H1 (cell line): ENCODE data around the gene RCHY1. TPM values are rescaled to one million over a fixed set of nuclear protein-coding genes. Genes with fewer than 3 reads are reported as not detected.

ENCODE experiments used
- CTCF ChIA-PET: fragments of 300-600 bp; sonication (Branson Sonifier 250); formaldehyde crosslinking; loops from one replicate; lab custom pipeline; 2021; ENCODE audit not compliant: partially characterized antibody; lab: Charles Lee
- POLR2A ChIA-PET: fragments of 300-600 bp; sonication (Branson Sonifier 250); formaldehyde crosslinking; loops from one replicate; lab custom pipeline; 2021; ENCODE audit warnings: inconsistent platforms; ENCODE audit not compliant: partially characterized antibody; lab: Charles Lee
- DNase-seq, 2 experiments: peaks; one replicate each; pipeline versions ENCODE4 v3.0.0 to v3.0.0-alpha.2; 2010 to 2022; ENCODE audit warnings: low spot score in 2 of 2, low read depth in 1 of 2, mixed read lengths in 1 of 2
- FAIRE-seq: peaks from 2 replicates; lab custom pipeline; 2011; peaks lifted over from hg19 to GRCh38; lab: Jason Lieb, UNC
- H2AFZ ChIP-seq: 2 replicates; pipeline ENCODE4 v1.8.1; 2012; ENCODE audit warnings: low read length, inconsistent platforms
- H2AK5ac ChIP-seq: 2 replicates; pipeline ENCODE4 v1.6.1; 2013; ENCODE audit warnings: low read depth, low read length
- H2BK120ac ChIP-seq: replicated peaks from 2 replicates; pipeline ENCODE3; 2013; ENCODE audit warnings: low read depth, low read length, inconsistent platforms
- H2BK12ac ChIP-seq: 2 replicates; pipeline ENCODE4 v1.6.1; 2013; ENCODE audit warnings: low read depth, low read length
- H2BK15ac ChIP-seq: 2 replicates; pipeline ENCODE4 v1.6.1; 2013; ENCODE audit warnings: low read length
- H2BK20ac ChIP-seq: 2 replicates; pipeline ENCODE4 v1.6.1; 2013; ENCODE audit warnings: low read length
- H2BK5ac ChIP-seq: 2 replicates; pipeline ENCODE4 v1.6.1; 2013; ENCODE audit warnings: low read depth, low read length
- H3K14ac ChIP-seq: 2 replicates; pipeline ENCODE4 v1.6.1; 2013; ENCODE audit warnings: inconsistent platforms; ENCODE audit not compliant: insufficient read length
- H3K18ac ChIP-seq: 2 replicates; pipeline ENCODE4 v1.6.1; 2013; ENCODE audit warnings: low read length; ENCODE audit errors: extremely low read depth
- H3K23ac ChIP-seq: 2 replicates; pipeline ENCODE4 v1.6.1; 2013; ENCODE audit warnings: inconsistent platforms; ENCODE audit not compliant: insufficient read length
- H3K23me2 ChIP-seq: 2 replicates; pipeline ENCODE4 v1.6.1; 2013; ENCODE audit warnings: low read depth, low read length
- H3K27ac ChIP-seq: 2 replicates; pipeline ENCODE4 v1.6.1; 2011; ENCODE audit warnings: low read depth, low read length, inconsistent platforms
- H3K27me3 ChIP-seq, 4 experiments: replicated peaks in 1 of 4; 1 replicate in 1 of 4; 2 replicates in 3 of 4; pipeline versions ENCODE4 v1.6.1 to v1.8.1; 2011 to 2013; ENCODE audit warnings: low read length in 3 of 4, mild to moderate bottlenecking in 3 of 4, inconsistent platforms in 2 of 4, mixed read lengths in 2 of 4, moderate library complexity in 1 of 4; ENCODE audit not compliant: control insufficient read depth in 3 of 4, insufficient read depth in 3 of 4; ENCODE audit errors: extremely low read depth in 1 of 4
- H3K36me3 ChIP-seq, 4 experiments: 2 replicates each; pipeline versions ENCODE4 v1.6.1 to v1.8.1; 2011 to 2013; ENCODE audit warnings: mild to moderate bottlenecking in 4 of 4, low read length in 3 of 4, moderate library complexity in 2 of 4, control low read depth in 1 of 4, inconsistent platforms in 1 of 4; ENCODE audit not compliant: insufficient read depth in 4 of 4, control insufficient read depth in 2 of 4
- H3K4ac ChIP-seq: replicated peaks from 2 replicates; pipeline ENCODE3; 2013; ENCODE audit warnings: low read length, low read depth, mixed read lengths, inconsistent platforms; ENCODE audit not compliant: insufficient read length
- H3K4me1 ChIP-seq, 4 experiments: replicated peaks in 1 of 4; 1 replicate in 1 of 4; 2 replicates in 3 of 4; pipeline versions ENCODE4 v1.6.1 to v1.8.1; 2011 to 2013; ENCODE audit warnings: low read length in 3 of 4, inconsistent platforms in 2 of 4, mixed read lengths in 1 of 4; ENCODE audit not compliant: insufficient read depth in 4 of 4, control insufficient read depth in 3 of 4
- H3K4me2 ChIP-seq, 2 experiments: 2 replicates each; pipeline versions ENCODE4 v1.6.1 to v1.8.1; 2011 to 2013; ENCODE audit warnings: low read depth in 2 of 2, low read length in 2 of 2, control low read depth in 1 of 2, inconsistent platforms in 1 of 2, mild to moderate bottlenecking in 1 of 2; ENCODE audit not compliant: insufficient read depth in 1 of 2
- H3K4me3 ChIP-seq, 4 experiments: fragments of 200-600, 300-600 bp in 1 of 4; sonication (generic), shearing (Covaris generic), sonication (Bioruptor Twin) in 1 of 4; 2 replicates each; pipeline versions ENCODE4 v1.5.1 to v1.8.1; 2011 to 2016; ENCODE audit warnings: low read length in 4 of 4, low read depth in 3 of 4, control low read depth in 2 of 4, inconsistent platforms in 2 of 4, mild to moderate bottlenecking in 2 of 4, mixed read lengths in 1 of 4, moderate library complexity in 1 of 4; ENCODE audit not compliant: insufficient read depth in 2 of 4; ENCODE audit errors: extremely low read depth in 1 of 4
- H3K56ac ChIP-seq: replicated peaks from 2 replicates; pipeline ENCODE3; 2013; ENCODE audit warnings: low read depth, mild to moderate bottlenecking, mixed read lengths, low read length, inconsistent platforms; ENCODE audit not compliant: insufficient read length
- H3K79me1 ChIP-seq: 2 replicates; pipeline ENCODE4 v1.6.1; 2013; ENCODE audit warnings: low read depth, low read length, control low read depth
- H3K79me2 ChIP-seq, 2 experiments: 2 replicates each; pipeline versions ENCODE4 v1.6.1 to v1.8.1; 2012 to 2013; ENCODE audit warnings: low read length in 2 of 2, mild to moderate bottlenecking in 2 of 2, inconsistent platforms in 1 of 2; ENCODE audit not compliant: insufficient read depth in 2 of 2, control insufficient read depth in 1 of 2
- H3K9ac ChIP-seq, 4 experiments: replicated peaks in 1 of 4; 1 replicate in 1 of 4; 2 replicates in 3 of 4; pipeline versions ENCODE4 v1.6.1 to v1.8.1; 2011 to 2013; ENCODE audit warnings: low read depth in 3 of 4, low read length in 3 of 4, control low read depth in 2 of 4, mild to moderate bottlenecking in 2 of 4, moderate library complexity in 2 of 4, inconsistent platforms in 1 of 4; ENCODE audit errors: extremely low read depth in 1 of 4
- H3K9me3 ChIP-seq, 2 experiments: 2 replicates each; pipeline versions ENCODE4 v1.6.1 to v1.8.1; 2012 to 2013; ENCODE audit warnings: mild to moderate bottlenecking in 2 of 2, moderate library complexity in 2 of 2, control low read depth in 1 of 2, inconsistent platforms in 1 of 2, low read depth in 1 of 2, low read length in 1 of 2, mixed read lengths in 1 of 2; ENCODE audit not compliant: insufficient read depth in 2 of 2
- H4K20me1 ChIP-seq, 2 experiments: replicated peaks in 1 of 2; 2 replicates each; pipeline versions ENCODE3 to v1.8.1; 2011 to 2013; ENCODE audit warnings: inconsistent platforms in 2 of 2, low read length in 2 of 2, mild to moderate bottlenecking in 1 of 2; ENCODE audit not compliant: insufficient read depth in 2 of 2, control insufficient read depth in 1 of 2
- H4K5ac ChIP-seq: 2 replicates; pipeline ENCODE4 v1.6.1; 2013; ENCODE audit warnings: low read length, low read depth, mixed read lengths, inconsistent platforms; ENCODE audit not compliant: insufficient read length
- H4K8ac ChIP-seq: 2 replicates; pipeline ENCODE4 v1.8.0; 2013; ENCODE audit warnings: mild to moderate bottlenecking, moderate library complexity, low read length, inconsistent platforms; ENCODE audit not compliant: insufficient read depth; ENCODE audit errors: extremely low read depth
- H4K91ac ChIP-seq: replicated peaks from 2 replicates; pipeline ENCODE3; 2013; ENCODE audit warnings: low read length, mixed read lengths, inconsistent platforms; ENCODE audit not compliant: insufficient read length
- CBX5 ChIP-seq: fragments of 300-800, 300-1000 bp; sonication (generic); IDR thresholded peaks from 2 replicates; pipeline ENCODE4 v1.7.1; 2016; ENCODE audit warnings: antibody characterized with exemption, low read length, low read depth
- CTBP2 ChIP-seq: IDR thresholded peaks from 2 replicates; pipeline ENCODE4 v1.7.0; 2011; ENCODE audit warnings: borderline replicate concordance, mild to moderate bottlenecking, moderate library complexity, mixed read lengths, low read length; ENCODE audit not compliant: insufficient read depth, insufficient read length
- MAX ChIP-seq: IDR thresholded peaks from 2 replicates; pipeline ENCODE4 v1.6.1; 2012; ENCODE audit warnings: inconsistent platforms
- NANOG ChIP-seq: IDR thresholded peaks from 2 replicates; pipeline ENCODE4 v1.6.1; 2011; ENCODE audit warnings: low read length, low read depth, mild to moderate bottlenecking, inconsistent platforms; ENCODE audit not compliant: insufficient read depth, poor library complexity, severe bottlenecking
- WGBS, 2 experiments: shearing (Covaris generic) in 1 of 2; methylation state at CpG; one replicate each; pipeline versions ENCODE4 v1.1.6 to v1.1.7; 2013 to 2015; ENCODE audit warnings: low lambda C conversion rate in 2 of 2, mixed read lengths in 2 of 2, inconsistent platforms in 1 of 2, low coverage in 1 of 2, missing lambda C conversion rate in 1 of 2; ENCODE audit not compliant: insufficient replicate concordance in 2 of 2, insufficient coverage in 1 of 2, insufficient read length in 1 of 2; ENCODE audit errors: extremely low coverage in 1 of 2, missing lambda C conversion rate in 1 of 2; 5-methylcytosine and 5-hydroxymethylcytosine counted together
- polyA plus RNA-seq, 7 experiments: library from polyadenylated mRNA; depleted of rRNA in 3 of 7; stranded (reverse) in 5 of 7; unstranded in 2 of 7; fragments of >200 nt in 5 of 7; fragments of 200-250 nt in 2 of 7; gene quantifications; 1 replicate in 5 of 7; 2 replicates in 1 of 7; 4 replicates in 1 of 7; pipeline versions ENCODE4 v1.2.1 to v1.2.3, GENCODE V29; 2011 to 2013; ENCODE audit warnings: missing spikeins in 2 of 7, mixed read lengths in 2 of 7
- total RNA-seq: library from RNA; stranded (reverse); fragmentation: NEBNext Ultra II Directional; extraction: Animal tissue kit (Norgen Biotek cat#: 25700); gene quantifications from 2 replicates; pipeline ENCODE4 v1.2.1, GENCODE V29; 2021

Gene RCHY1
- total and polyA plus RNA-seq, 2 of the 8 experiments (the other 6 are each of a cell fraction or from before 2014, with no cell fraction given) = 30.3 to 44.0 TPM

GRCh38 chr4:75470738-75471137 is 43.5 kb downstream of the RCHY1 start:
- no peak for DNase-seq
- no peak overlapping the region for H2BK20ac ChIP-seq
- H4K20me1 ChIP-seq = no peaks in the 10 kb centered on the region
- H4K91ac ChIP-seq = no peak overlapping the region
- no peak overlapping the region for H2AK5ac ChIP-seq
- H4K8ac ChIP-seq = no peak overlapping the region
- no peak overlapping the region for H2BK5ac ChIP-seq
- H3K4ac ChIP-seq = no peak overlapping the region
- no peak overlapping the region for H2BK120ac ChIP-seq
- no peak overlapping the region for H2BK12ac ChIP-seq
- no peak overlapping the region for H2AFZ ChIP-seq
- no peaks in the 10 kb centered on the region for H3K9me3 ChIP-seq
- H3K9ac ChIP-seq = no peak overlapping the region
- no peak overlapping the region for H3K56ac ChIP-seq
- no peak overlapping the region for H4K5ac ChIP-seq
- no peak overlapping the region for H3K14ac ChIP-seq
- H3K36me3 ChIP-seq = no peaks in the 10 kb centered on the region
- no peaks in the 10 kb centered on the region for H3K23me2 ChIP-seq
- H3K18ac ChIP-seq = no peak overlapping the region
- WGBS, 2 experiments = 93% methylated on average over 1 of the region's 1 CpG; no CpG with 5 or more reads in 1 of the 2 experiments
- FAIRE-seq = no peak
- H3K27ac ChIP-seq = no peak overlapping the region
- no peak overlapping the region for H3K23ac ChIP-seq
- H3K79me2 ChIP-seq = no peaks in the 10 kb centered on the region
- no peak for TF ChIP-seq MAX
- no peak for TF ChIP-seq CTBP2
- no peak for TF ChIP-seq CBX5
- TF ChIP-seq NANOG = no peak
- TF ChIP-seq, all 59 proteins: peak for 0
- H3K4me2 ChIP-seq = no peak overlapping the region
- H3K79me1 ChIP-seq = no peaks in the 10 kb centered on the region
- ChIA-PET POLR2A (interaction anchor here (1.8 kb wide), 1 partner anchor 10 kb away, joined by 4 read pairs; no protein-coding TSS in a partner anchor), CTCF (interaction anchor here (1.2 to 2.7 kb wide), 4 partner anchors 15 to 795 kb away, joined by 3 to 10 read pairs (median 5); no protein-coding TSS in a partner anchor)
- H3K4me1 ChIP-seq = no peaks in the 10 kb centered on the region
- no peak overlapping the region for H3K4me3 ChIP-seq
- no peak overlapping the region for H2BK15ac ChIP-seq
- H3K27me3 ChIP-seq = no peaks in the 10 kb centered on the region
